Gastrocnemius medialis (tissue), 4 donors: ENCODE measurements around the gene ZNF445. TPM values are rescaled to one million over a fixed set of nuclear protein-coding genes. Genes with fewer than 3 reads are reported as not detected.
"Not testable (repeated sequence)": the region's sequence is repeated elsewhere in the genome, so short reads cannot be mapped to it uniquely, and the experiment has no call there.

ENCODE experiments used
- ATAC-seq, 2 donors: fragments of 150-250 bp; one replicate each; pipeline ENCODE4 v1.9.1; 2016
- DNase-seq, 2 donors: peaks; one replicate each; pipeline ENCODE4 v3.0.0-alpha.2; 2019
- H3K27ac ChIP-seq, 4 donors: fragments of 200-600 bp; sonication (generic); 1 replicate in 1 of 4; 2 replicates in 3 of 4; pipeline ENCODE4 v1.5.1; 2016 to 2018; ENCODE audit warnings: mild to moderate bottlenecking in 2 of 4, moderate library complexity in 1 of 4
- H3K27me3 ChIP-seq, 3 donors: fragments of 200-600 bp; sonication (generic) in 2 of 3; 1 replicate in 1 of 3; 2 replicates in 2 of 3; pipeline versions ENCODE4 v1.5.1 to v1.6.0; 2016 to 2019; ENCODE audit warnings: mild to moderate bottlenecking in 1 of 3, moderate library complexity in 1 of 3
- H3K36me3 ChIP-seq, 2 donors: fragments of 200-600 bp; sonication (generic) in 1 of 2; one replicate each; pipeline ENCODE4 v1.5.1; 2017 to 2018
- H3K4me1 ChIP-seq, 2 donors: fragments of 200-600 bp; sonication (generic) in 1 of 2; one replicate each; pipeline ENCODE4 v1.5.1; 2016 to 2017; ENCODE audit warnings: mild to moderate bottlenecking in 2 of 2
- H3K4me3 ChIP-seq, 4 donors: fragments of 200-600 bp; sonication (generic) in 3 of 4; 1 replicate in 1 of 4; 2 replicates in 3 of 4; pipeline ENCODE4 v1.5.1; 2016 to 2019; ENCODE audit warnings: mild to moderate bottlenecking in 2 of 4
- H3K9me3 ChIP-seq, 3 donors: fragments of 200-600 bp; sonication (generic) in 2 of 3; 1 replicate in 1 of 3; 2 replicates in 2 of 3; pipeline ENCODE4 v1.5.1; 2016 to 2019
- CTCF ChIP-seq, 5 experiments: fragments of 450-650 bp in 3 of 5; fragments of 200-600 bp in 2 of 5; sonication (generic) in 2 of 5; IDR thresholded peaks in 4 of 5; conservative IDR thresholded peaks in 1 of 5; 1 replicate in 4 of 5; 2 replicates in 1 of 5; pipeline ENCODE4 v1.5.1; 2016 to 2019; ENCODE audit warnings: antibody characterized with exemption in 5 of 5, mild to moderate bottlenecking in 3 of 5, moderate library complexity in 3 of 5
- POLR2A ChIP-seq, 2 donors: fragments of 450-650 bp; IDR thresholded peaks; one replicate each; pipeline ENCODE4 v1.6.1; 2017; ENCODE audit warnings: antibody characterized with exemption in 2 of 2, mild to moderate bottlenecking in 2 of 2, moderate library complexity in 2 of 2
- in situ Hi-C, 4 donors: fragments of 200-750 bp; cut with MboI; loops; one replicate each; pipeline versions ENCODE4 v1.15.0 to v1.8.0; 2017; ENCODE audit warnings: low sequenced_read_pairs in 4 of 4
- intact Hi-C: fragments of 100-400 bp; cut with DNase I; formaldehyde crosslinking; loops from one replicate; pipeline ENCODE4 v1.15.1; 2023; ENCODE audit warnings: low total_unique reads
- total RNA-seq, 4 donors: library from RNA; depleted of rRNA; stranded (reverse); fragments of >200 nt; gene quantifications; one replicate each; pipeline versions ENCODE4 v1.1.0 to v1.2.3, GENCODE V29; 2016

ZNF445 gene
- total RNA-seq, 4 donors from 2014 or later: 3.6 to 6.2 (median 3.8) TPM

DNA sequence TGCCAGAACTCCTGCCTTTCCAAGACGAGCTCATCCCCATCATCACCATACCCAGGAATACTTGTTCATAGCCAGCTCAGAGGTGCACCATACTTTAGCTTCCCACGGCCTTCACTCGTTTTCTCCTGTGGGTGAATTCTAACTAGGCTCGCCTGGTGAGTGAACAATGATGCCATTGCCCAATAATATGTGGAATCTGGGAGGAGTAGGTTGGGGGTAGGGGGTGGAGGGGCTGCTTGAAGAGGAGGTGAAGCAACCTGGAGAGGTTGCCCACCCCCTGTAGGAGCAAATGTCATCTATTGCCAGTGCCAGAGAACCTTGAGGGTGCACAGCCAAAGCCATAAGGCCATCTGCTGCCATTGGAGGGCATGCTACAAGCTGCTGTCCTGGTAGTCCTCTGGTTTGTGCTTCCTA, 592 bp upstream of the ZNF445 start:
- H3K4me3 ChIP-seq: peak overlapping the region; percentile 66 to 79 (median 70)
- no peaks in the 10 kb centered on the region for H3K36me3 ChIP-seq
- in situ Hi-C loops (loop anchor here in 1 of 4 donors (25.0 kb wide), 1 partner anchor 166 kb away; no protein-coding TSS in a partner anchor), intact Hi-C loops (no loop called here)
- no peaks in the 10 kb centered on the region for H3K9me3 ChIP-seq
- ATAC-seq: peak in 1 of 2 donors; percentile 9
- no peak for TF ChIP-seq CTCF (IDR thresholded peaks at IDR 0.05 in 4 of 5, conservative IDR thresholded peaks at IDR 0.05 in 1 of 5)
- TF ChIP-seq POLR2A (IDR thresholded peaks at IDR 0.05): no peak
- no peaks in the 10 kb centered on the region for H3K27me3 ChIP-seq
- DNase-seq: no peak
- H3K27ac ChIP-seq: peak overlapping the region in 3 of 4 donors; percentile 68 to 82 (median 70)
- peaks cover 10 to 14% of the 10 kb centered on the region in 2 donors for H3K4me1 ChIP-seq

- ATAC-seq: no peak
- peak overlapping the region; percentile 66 to 79 (median 70) for H3K4me3 ChIP-seq
- intact Hi-C loops: loop anchor here (1.0 kb wide), 2 partner anchors 33 to 148 kb away; partner anchors contain the start of gene ZNF197
- in situ Hi-C loops: loop anchor here in 1 of 4 donors (25.0 kb wide), 1 partner anchor 165 kb away; no protein-coding TSS in a partner anchor
- peak overlapping the region; percentile 34 to 82 (median 69) for H3K27ac ChIP-seq
- no peaks in the 10 kb centered on the region for H3K9me3 ChIP-seq
- H3K4me1 ChIP-seq: peaks cover 19 to 25% of the 10 kb centered on the region in 2 donors
- H3K36me3 ChIP-seq: no peaks in the 10 kb centered on the region
- DNase-seq: no peak
- no peaks in the 10 kb centered on the region for H3K27me3 ChIP-seq
- no peak for TF ChIP-seq CTCF (IDR thresholded peaks at IDR 0.05 in 4 of 5, conservative IDR thresholded peaks at IDR 0.05 in 1 of 5)
- TF ChIP-seq POLR2A (IDR thresholded peaks at IDR 0.05): no peak
Measured at GRCh38 chr3:44476963-44477311, 533 bp downstream of the ZNF445 start.

DNA sequence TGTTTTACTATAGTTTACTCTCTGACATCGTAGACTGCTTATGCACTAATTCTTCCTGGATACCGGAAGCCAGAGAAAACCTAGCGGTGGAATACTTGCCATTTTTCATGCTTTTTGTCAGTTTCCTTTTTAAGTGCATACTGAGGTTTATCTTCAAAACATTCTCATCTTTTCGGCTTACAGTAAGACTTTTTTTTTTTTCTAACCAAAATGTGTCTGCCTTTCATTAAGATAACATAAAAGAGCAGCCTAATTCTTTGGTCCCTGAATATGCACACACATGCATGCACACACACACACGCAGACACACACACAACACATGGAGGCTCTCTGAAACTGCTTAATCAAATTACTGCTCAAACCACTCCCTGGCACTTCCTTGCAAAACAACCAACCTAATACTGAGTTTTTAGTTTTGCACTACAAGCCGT, 1.3 kb downstream of the ZNF445 start:
- H3K27me3 ChIP-seq: no peaks in the 10 kb centered on the region
- ATAC-seq (no peak), DNase-seq (no peak)
- H3K27ac ChIP-seq: no peak overlapping the region
- TF ChIP-seq POLR2A (IDR thresholded peaks at IDR 0.05): no peak
- no peak for TF ChIP-seq CTCF (IDR thresholded peaks at IDR 0.05 in 4 of 5, conservative IDR thresholded peaks at IDR 0.05 in 1 of 5)
- no peaks in the 10 kb centered on the region for H3K9me3 ChIP-seq
- H3K4me1 ChIP-seq: peaks cover 27 to 31% of the 10 kb centered on the region in 2 donors
- H3K4me3 ChIP-seq: peak overlapping the region; percentile 66 to 79 (median 70)
- in situ Hi-C loops (loop anchor here in 1 of 4 donors (25.0 kb wide), 1 partner anchor 164 kb away; no protein-coding TSS in a partner anchor), intact Hi-C loops (no loop called here)
- no peaks in the 10 kb centered on the region for H3K36me3 ChIP-seq

DNA sequence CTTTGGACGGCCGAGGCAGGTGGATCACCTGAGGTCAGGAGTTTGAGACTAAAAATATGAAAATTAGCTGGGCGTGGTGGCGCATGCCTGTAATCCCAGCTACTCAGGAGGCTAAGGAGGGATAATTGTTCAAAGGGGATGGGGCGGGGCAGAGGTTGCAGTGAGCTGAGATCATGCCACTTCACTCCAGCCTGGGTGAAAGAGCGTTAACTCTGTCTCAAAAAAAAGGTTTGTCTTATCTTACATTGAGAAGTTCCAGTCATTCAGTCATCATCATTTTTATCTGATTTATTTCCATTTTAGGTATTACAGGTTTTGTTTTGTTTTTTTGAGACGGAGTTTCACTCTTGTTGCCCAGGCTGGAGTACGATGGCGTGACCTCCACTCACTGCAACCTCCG, 2.6 kb downstream of the ZNF445 start:
- H3K4me1 ChIP-seq: peaks cover 28 to 40% of the 10 kb centered on the region in 2 donors
- intact Hi-C loops: not testable (repeated sequence)

GRCh38 chr3:44470430-44470829, 7.0 kb downstream of the ZNF445 start:
- no peak overlapping the region for H3K27ac ChIP-seq
- intact Hi-C loops: no loop called here
- no peak for ATAC-seq
- H3K4me3 ChIP-seq: no peak overlapping the region
- no peak for DNase-seq
- no peaks in the 10 kb centered on the region for H3K27me3 ChIP-seq
- no peaks in the 10 kb centered on the region for H3K9me3 ChIP-seq
- H3K36me3 ChIP-seq: peaks cover 0 to 7% of the 10 kb centered on the region in 2 donors
- in situ Hi-C loops: no loop called here
- H3K4me1 ChIP-seq: peaks cover 17 to 26% of the 10 kb centered on the region in 2 donors
- TF ChIP-seq POLR2A (IDR thresholded peaks at IDR 0.05): no peak
- no peak for TF ChIP-seq CTCF (IDR thresholded peaks at IDR 0.05 in 4 of 5, conservative IDR thresholded peaks at IDR 0.05 in 1 of 5)

More for the DNA sequence above, 2.6 kb downstream of the ZNF445 start:
- H3K27ac ChIP-seq, H3K4me3 ChIP-seq, ATAC-seq, H3K27me3 ChIP-seq, H3K36me3 ChIP-seq, H3K9me3 ChIP-seq, DNase-seq: not testable (repeated sequence)
- in situ Hi-C loops: loop anchor here in 1 of 4 donors (25.0 kb wide), 1 partner anchor 163 kb away; no protein-coding TSS in a partner anchor
